ENCODE data around the gene SMIM7.

The SMIM7 gene

GRCh38 chr19:16623066-16623465, 36.9 kb downstream of the SMIM7 start:
- DNase-seq (ENCODE audit: low spot score), result no peak

GRCh38 chr19:16621165-16621800, 38.7 kb downstream of the SMIM7 start:
- DNase-seq (ENCODE audit: low spot score), result no peak

DNA sequence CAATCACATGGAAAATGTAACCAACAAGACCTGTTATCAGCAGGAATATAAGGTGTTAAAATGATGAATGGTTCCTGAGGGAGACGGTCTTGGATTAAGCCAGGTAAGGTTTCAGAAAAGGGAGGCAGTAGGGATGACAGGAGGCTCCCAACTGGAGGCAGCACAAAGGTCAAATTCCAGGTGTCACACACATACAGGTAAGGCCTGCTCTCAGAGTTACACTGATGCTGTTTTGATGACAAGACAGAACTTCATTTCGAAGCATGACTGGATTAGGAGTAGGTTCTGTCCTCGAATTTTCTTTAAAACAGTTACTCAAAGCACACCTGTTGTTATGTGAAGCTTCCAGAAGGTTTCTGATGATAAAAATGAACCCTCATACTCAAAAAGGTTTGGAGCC, 39.4 kb downstream of the SMIM7 start:
- no peak for DNase-seq (ENCODE audit: low spot score)

GRCh38 chr19:16620018-16620417, 39.9 kb downstream of the SMIM7 start:
- DNase-seq (ENCODE audit: low spot score), result no peak

GRCh38 chr19:16619457-16619856, 40.5 kb downstream of the SMIM7 start:
- DNase-seq (ENCODE audit: low spot score), result no peak

DNA sequence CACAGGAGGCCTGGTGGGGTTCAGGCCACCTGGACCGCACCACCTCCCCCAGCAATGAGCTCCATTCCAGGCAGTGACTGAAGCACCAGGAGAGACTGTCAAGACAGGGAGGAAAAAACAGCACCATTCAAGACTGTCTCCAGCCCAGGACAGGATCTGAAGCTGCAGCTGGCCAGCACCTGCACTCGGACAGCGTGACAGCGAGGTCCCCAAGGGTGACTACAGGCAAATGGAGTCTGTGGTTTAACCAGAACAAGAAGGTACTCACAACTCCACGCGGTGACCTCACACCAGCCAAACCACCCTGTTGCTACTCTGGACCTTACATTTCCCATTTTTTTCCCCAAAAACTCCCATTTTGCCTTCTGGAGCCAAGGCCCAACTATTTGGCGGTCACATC, 41.7 kb downstream of the SMIM7 start:
- no peak for DNase-seq (ENCODE audit: low spot score)

- DNase-seq (ENCODE audit: low spot score), result no peak
Measured at GRCh38 chr19:16615808-16616207, 44.1 kb downstream of the SMIM7 start.

GRCh38 chr19:16614941-16615340, 45.0 kb downstream of the SMIM7 start:
- no peak for DNase-seq (ENCODE audit: low spot score)

DNA sequence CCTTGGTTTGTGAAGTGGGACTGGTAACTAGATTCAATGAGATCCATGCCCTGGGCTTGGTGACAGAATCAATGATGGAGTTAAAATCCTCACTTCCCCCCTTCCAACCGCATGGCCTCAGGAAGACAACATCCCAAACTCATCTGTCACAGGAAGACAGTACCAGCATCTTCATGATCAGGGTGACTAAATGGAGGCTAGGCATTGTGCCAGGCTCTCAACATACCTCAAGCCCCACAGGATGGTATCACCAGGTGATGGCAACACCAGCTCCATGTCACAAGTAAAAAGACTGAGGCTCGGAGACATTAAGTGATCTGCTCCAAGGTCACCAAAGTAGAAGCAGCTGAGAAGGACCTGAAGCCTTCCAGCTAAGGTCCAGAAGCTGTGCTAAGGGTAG, 46.1 kb downstream of the SMIM7 start:
- DNase-seq (ENCODE audit: low spot score), result no peak

- no peak for DNase-seq (ENCODE audit: low spot score)
Measured at GRCh38 chr19:16612636-16613035, 47.3 kb downstream of the SMIM7 start.

DNA sequence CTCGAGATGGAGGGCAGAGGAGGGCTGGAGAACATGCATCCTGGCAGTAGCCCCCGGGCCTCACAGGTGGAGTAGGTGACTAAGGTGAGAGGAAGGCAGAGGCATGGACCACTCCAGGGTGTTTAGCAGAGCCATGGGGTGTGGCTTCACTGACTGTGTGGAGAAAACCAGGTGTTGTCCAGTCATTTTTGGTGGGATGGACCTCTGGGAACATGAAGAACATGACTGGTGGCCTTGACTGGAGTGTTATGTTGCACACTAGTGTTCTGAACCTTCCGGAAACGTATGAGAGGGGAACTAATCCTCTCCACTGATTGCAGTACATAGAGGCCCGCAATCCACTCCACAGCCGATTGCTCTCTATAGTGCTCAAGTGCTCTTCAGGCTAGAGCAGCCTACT, 48.8 kb downstream of the SMIM7 start:
- no peak for DNase-seq (ENCODE audit: low spot score)

DNA sequence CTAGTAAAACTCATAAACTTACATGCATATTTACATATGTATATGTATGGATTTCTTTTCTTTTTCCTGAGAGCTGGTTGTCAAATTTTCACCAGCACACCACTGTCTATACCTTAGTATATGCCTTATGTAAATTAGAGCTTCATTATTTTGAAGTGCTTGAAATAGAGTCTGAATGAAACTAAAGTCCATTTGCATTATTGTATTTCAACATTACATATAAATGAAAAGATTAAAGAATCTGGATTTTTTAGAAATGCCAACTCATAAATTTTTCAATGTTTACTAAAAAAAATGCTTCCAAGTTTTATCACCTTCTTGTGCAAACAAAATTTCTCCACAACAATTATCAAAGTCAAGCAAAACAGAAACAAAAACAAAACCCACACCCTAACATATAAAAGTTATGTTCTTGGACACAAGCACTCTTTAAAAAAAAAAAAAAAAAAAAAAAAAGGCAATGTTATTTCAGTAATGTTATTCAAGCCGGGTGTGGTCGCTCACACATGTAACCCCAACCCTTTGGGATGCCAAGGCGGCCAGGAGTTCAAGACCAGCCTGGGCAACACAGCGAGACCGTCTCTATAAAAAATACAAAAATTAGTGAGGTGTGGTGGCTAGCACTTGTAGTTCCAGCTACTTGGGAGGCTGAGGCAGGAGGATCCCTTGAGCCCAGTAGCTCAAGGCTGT, 50.3 kb downstream of the SMIM7 start:
- DNase-seq (ENCODE audit: low spot score), result no peak

GRCh38 chr19:16608290-16608739, 51.6 kb downstream of the SMIM7 start:
- no peak for DNase-seq (ENCODE audit: low spot score)

GRCh38 chr19:16607819-16608218, 52.1 kb downstream of the SMIM7 start:
- no peak for DNase-seq (ENCODE audit: low spot score)

DNA sequence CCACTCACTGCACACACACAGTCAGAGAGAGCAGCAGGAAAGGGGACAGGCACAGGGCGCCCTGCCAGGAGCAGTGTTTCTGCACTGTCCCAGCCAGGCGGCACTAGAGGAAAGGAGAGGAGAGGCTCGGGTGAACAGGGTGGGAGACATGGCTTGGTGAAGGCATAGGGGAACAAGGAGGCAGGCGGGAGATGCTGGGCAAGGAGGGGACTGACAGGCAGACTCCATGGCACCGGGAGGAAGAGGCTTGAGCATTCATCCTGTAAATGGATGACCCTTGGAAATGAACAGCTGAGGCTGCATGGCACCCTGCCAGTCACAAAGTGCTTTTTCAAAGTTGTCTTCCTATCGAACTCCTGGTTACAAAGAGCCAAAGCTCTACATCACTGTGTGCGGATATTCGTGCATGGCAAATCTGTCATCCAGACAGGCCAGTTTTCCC, 54.4 kb downstream of the SMIM7 start:
- no peak for DNase-seq (ENCODE audit: low spot score)

GRCh38 chr19:16605115-16605514, 54.8 kb downstream of the SMIM7 start:
- no peak for DNase-seq (ENCODE audit: low spot score)

DNA sequence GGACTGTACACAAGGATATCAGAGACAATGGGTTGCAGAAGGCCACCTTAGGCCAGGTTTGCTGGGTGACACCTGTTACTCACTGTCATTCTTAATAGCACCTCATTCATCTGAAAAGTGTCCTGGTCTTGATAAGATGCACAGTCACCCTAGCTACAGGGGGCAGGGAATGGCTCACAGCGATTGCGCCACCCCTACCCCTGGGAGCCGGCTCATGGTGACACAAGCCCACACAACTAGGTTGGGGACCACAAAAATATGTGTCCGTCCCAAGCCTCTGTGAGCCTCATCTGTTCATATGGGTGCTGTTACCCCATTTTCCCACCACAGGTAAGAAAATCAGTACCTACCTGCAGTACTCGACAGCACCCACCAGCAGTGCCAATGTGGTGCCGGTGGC, 55.3 kb downstream of the SMIM7 start:
- no peak for DNase-seq (ENCODE audit: low spot score)

GRCh38 chr19:16603090-16603489, 56.9 kb downstream of the SMIM7 start:
- DNase-seq (ENCODE audit: low spot score), result no peak

DNA sequence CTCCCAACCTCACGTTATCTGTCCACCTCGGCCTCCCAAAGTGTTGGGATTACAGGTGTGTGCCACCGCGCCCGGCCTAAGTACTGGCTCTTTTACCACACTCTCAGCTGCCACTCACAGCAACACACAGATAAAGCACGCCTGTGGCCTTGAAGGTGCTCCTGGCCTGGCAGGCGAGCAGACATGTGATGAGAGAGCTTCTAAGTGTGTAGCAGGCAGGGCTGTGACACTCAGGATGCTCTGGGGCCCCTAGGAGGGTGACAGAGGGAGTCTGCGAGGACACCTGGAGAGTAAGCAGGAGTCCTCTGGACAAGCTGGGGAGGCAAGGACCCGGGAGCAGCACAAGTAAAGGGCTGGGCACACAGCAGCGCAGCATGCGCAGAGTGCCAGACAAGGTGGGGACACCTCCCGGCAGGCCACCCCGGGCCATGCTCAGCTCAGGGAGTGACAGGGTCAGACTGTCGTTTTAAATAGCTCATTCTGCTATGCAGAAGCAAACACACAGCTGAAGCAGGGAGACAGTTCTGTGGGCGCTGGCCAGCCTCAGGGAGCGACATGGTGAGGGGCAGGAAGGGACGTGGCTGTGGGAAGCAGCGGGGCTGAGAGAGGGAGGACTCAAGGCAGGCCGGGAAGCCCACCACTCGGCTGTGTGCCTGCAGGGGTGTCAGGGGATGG, 58.4 kb downstream of the SMIM7 start:
- no peak for DNase-seq (ENCODE audit: low spot score)

DNA sequence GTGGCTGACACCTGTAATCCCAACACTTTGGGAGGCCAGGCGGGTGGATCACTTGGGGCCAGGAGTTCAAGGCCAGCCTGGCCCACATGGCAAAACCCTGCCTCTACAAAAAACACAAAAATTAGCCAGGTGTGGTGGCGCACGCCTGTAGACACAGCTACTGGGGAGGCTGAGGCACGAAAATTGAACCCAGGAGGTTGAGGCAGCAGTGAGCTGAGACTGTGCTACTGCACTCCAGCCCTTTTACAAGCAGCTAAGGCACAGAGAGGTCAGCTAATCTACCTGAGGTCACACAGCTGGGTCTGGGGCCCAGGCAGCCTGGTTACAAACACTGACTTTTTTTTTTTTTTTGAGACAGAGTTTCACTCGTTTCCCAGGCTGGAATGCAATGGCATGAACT, 59.1 kb downstream of the SMIM7 start:
- DNase-seq (ENCODE audit: low spot score), result no peak

- no peak for DNase-seq (ENCODE audit: low spot score)
Measured at GRCh38 chr19:16599655-16600346, 60.1 kb downstream of the SMIM7 start.

GRCh38 chr19:16598848-16599247, 61.1 kb downstream of the SMIM7 start:
- no peak for DNase-seq (ENCODE audit: low spot score)
